ENCODE measurements around the gene WFDC1. TPM values are rescaled to one million over a fixed set of nuclear protein-coding genes. Genes with fewer than 3 reads are reported as not detected.

The WFDC1 gene
- total and polyA plus RNA-seq, 2 donors (not counting 1 experiment from before 2014, with no cell fraction given) = 32.1 to 34.0 TPM

DNA sequence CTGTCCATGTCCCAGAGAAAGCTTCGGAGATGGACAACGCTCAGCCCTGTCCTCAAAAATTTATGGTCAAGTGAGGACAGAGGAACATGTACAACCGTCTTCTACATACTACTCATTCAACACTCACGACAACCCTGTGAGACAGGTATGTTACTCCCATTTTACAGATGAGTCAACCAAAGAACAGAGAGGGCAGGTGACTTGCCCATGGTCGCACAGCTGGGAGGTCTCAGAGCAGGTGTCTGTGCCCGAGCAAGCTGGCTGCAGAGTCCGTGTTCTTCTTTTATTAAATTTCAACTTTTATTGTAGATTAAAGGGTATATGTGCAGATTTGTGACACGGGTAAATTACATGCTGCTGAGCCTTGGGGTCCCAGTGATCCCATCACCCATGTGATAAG, 5.8 kb upstream of the WFDC1 start:
- Histone ChIP-seq H3K27ac (ENCODE audit: insufficient read depth, low read length) (no peak overlapping the region), H3K27me3 (ENCODE audit: control insufficient read depth, insufficient read depth, low read length) (peaks cover 4% of the 10 kb centered on the region), H3K36me3 (ENCODE audit: control insufficient read depth, insufficient read depth, low read length) (no peaks in the 10 kb centered on the region), H3K4me1 (ENCODE audit: control insufficient read depth, extremely low read depth, insufficient read depth, low read length) (peaks cover 7% of the 10 kb centered on the region), H3K79me2 (ENCODE audit: control insufficient read depth, insufficient read depth, low read length) (no peaks in the 10 kb centered on the region), H3K9ac (ENCODE audit: insufficient read depth, low read length) (no peak overlapping the region), H4K20me1 (ENCODE audit: control insufficient read depth, extremely low read depth, insufficient read depth, low read length) (no peaks in the 10 kb centered on the region), H2AFZ (ENCODE audit: low read length) (no peak overlapping the region), H3K9me3 (ENCODE audit: control insufficient read depth, insufficient read depth, low read depth, low read length) (no peaks in the 10 kb centered on the region), H3K4me2 (ENCODE audit: extremely low read depth, insufficient read depth, low read length) (no peak overlapping the region), H3K4me3 (replicated peaks in 1 of 4; ENCODE audit: control extremely low read depth in 1 of 4, insufficient read depth in 1 of 4, low read depth in 3 of 4, low read length in 4 of 4) (no peak overlapping the region)
- no peak for TF ChIP-seq EZH2 (IDR thresholded peaks at IDR 0.05; ENCODE audit: low read length, missing control alignments)
- DNase-seq (ENCODE audit: low read depth in 2 of 2) = no peak

DNA sequence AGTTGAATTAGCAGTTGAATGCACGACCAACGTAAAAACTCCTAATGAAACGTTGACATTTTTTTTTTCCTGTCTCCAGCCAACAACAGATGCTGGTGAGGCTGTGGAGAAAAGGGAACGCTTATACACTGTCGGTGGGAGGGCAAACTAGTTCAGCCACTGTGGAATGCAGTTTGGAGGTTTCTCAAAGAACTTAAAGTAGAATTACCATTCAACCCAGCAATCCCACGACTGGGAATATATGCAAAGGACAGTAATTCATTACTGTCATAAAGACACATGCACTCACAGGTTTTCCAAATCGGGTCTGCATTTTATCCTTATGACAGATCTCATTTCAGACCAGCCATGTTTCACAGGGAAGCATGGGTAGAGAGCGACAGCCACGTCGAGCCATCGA, 3.5 kb upstream of the WFDC1 start:
- Histone ChIP-seq H3K27ac (ENCODE audit: insufficient read depth, low read length) (no peak overlapping the region), H2AFZ (ENCODE audit: low read length) (no peak overlapping the region), H4K20me1 (ENCODE audit: control insufficient read depth, extremely low read depth, insufficient read depth, low read length) (no peaks in the 10 kb centered on the region), H3K27me3 (ENCODE audit: control insufficient read depth, insufficient read depth, low read length) (peaks cover 10% of the 10 kb centered on the region), H3K4me1 (ENCODE audit: control insufficient read depth, extremely low read depth, insufficient read depth, low read length) (peaks cover 8% of the 10 kb centered on the region), H3K4me2 (ENCODE audit: extremely low read depth, insufficient read depth, low read length) (no peak overlapping the region), H3K9me3 (ENCODE audit: control insufficient read depth, insufficient read depth, low read depth, low read length) (no peaks in the 10 kb centered on the region), H3K9ac (ENCODE audit: insufficient read depth, low read length) (no peak overlapping the region), H3K36me3 (ENCODE audit: control insufficient read depth, insufficient read depth, low read length) (no peaks in the 10 kb centered on the region), H3K79me2 (ENCODE audit: control insufficient read depth, insufficient read depth, low read length) (no peaks in the 10 kb centered on the region), H3K4me3 (replicated peaks in 1 of 4; ENCODE audit: control extremely low read depth in 1 of 4, insufficient read depth in 1 of 4, low read depth in 3 of 4, low read length in 4 of 4) (no peak overlapping the region)
- no peak for DNase-seq (ENCODE audit: low read depth in 2 of 2)
- TF ChIP-seq, protein P1, sequence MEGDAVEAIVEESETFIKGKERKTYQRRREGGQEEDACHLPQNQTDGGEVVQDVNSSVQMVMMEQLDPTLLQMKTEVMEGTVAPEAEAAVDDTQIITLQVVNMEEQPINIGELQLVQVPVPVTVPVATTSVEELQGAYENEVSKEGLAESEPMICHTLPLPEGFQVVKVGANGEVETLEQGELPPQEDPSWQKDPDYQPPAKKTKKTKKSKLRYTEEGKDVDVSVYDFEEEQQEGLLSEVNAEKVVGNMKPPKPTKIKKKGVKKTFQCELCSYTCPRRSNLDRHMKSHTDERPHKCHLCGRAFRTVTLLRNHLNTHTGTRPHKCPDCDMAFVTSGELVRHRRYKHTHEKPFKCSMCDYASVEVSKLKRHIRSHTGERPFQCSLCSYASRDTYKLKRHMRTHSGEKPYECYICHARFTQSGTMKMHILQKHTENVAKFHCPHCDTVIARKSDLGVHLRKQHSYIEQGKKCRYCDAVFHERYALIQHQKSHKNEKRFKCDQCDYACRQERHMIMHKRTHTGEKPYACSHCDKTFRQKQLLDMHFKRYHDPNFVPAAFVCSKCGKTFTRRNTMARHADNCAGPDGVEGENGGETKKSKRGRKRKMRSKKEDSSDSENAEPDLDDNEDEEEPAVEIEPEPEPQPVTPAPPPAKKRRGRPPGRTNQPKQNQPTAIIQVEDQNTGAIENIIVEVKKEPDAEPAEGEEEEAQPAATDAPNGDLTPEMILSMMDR (conservative IDR thresholded peaks at IDR 0.05 in 1 of 2, IDR thresholded peaks at IDR 0.05 in 1 of 2; ENCODE audit: low read depth in 1 of 2, low read length in 2 of 2) = no peak
- TF ChIP-seq EZH2 (IDR thresholded peaks at IDR 0.05; ENCODE audit: low read length, missing control alignments) = no peak

DNA sequence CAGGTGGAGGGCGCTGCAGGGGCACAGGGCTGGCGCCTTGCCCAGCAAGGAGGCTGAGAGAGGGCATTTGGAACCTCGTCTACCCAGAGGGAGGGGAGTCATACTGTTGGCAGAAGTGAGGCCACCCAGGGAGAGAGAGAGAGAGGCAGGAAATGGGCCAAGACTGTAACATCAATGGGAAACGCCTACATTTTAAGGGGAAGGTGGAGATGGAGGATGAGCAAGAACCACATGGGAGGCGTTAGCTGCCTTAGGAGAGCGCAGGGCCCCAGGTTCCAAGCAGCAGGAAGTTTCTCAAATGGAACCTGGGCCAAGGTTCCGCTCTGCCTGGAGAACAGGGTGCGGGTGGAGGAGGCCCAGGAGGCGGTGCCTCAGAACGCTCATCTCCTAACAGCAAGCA, 2.7 kb upstream of the WFDC1 start:
- Histone ChIP-seq H3K36me3 (ENCODE audit: control insufficient read depth, insufficient read depth, low read length) (no peaks in the 10 kb centered on the region), H3K79me2 (ENCODE audit: control insufficient read depth, insufficient read depth, low read length) (no peaks in the 10 kb centered on the region), H3K27ac (ENCODE audit: insufficient read depth, low read length) (no peak overlapping the region), H3K4me1 (ENCODE audit: control insufficient read depth, extremely low read depth, insufficient read depth, low read length) (peaks cover 5% of the 10 kb centered on the region), H3K4me3 (replicated peaks in 1 of 4; ENCODE audit: control extremely low read depth in 1 of 4, insufficient read depth in 1 of 4, low read depth in 3 of 4, low read length in 4 of 4) (no peak overlapping the region), H3K4me2 (ENCODE audit: extremely low read depth, insufficient read depth, low read length) (no peak overlapping the region), H3K9ac (ENCODE audit: insufficient read depth, low read length) (no peak overlapping the region), H2AFZ (ENCODE audit: low read length) (no peak overlapping the region), H4K20me1 (ENCODE audit: control insufficient read depth, extremely low read depth, insufficient read depth, low read length) (no peaks in the 10 kb centered on the region), H3K27me3 (ENCODE audit: control insufficient read depth, insufficient read depth, low read length) (peaks cover 10% of the 10 kb centered on the region), H3K9me3 (ENCODE audit: control insufficient read depth, insufficient read depth, low read depth, low read length) (no peaks in the 10 kb centered on the region)
- TF ChIP-seq, protein P1 (conservative IDR thresholded peaks at IDR 0.05 in 1 of 2, IDR thresholded peaks at IDR 0.05 in 1 of 2; ENCODE audit: low read depth in 1 of 2, low read length in 2 of 2) = no peak
- no peak for TF ChIP-seq EZH2 (IDR thresholded peaks at IDR 0.05; ENCODE audit: low read length, missing control alignments)
- DNase-seq (ENCODE audit: low read depth in 2 of 2) = peak in 1 of 2 donors; percentile 25
